Measurements from ENCODE around the gene KIRREL3.

DNA sequence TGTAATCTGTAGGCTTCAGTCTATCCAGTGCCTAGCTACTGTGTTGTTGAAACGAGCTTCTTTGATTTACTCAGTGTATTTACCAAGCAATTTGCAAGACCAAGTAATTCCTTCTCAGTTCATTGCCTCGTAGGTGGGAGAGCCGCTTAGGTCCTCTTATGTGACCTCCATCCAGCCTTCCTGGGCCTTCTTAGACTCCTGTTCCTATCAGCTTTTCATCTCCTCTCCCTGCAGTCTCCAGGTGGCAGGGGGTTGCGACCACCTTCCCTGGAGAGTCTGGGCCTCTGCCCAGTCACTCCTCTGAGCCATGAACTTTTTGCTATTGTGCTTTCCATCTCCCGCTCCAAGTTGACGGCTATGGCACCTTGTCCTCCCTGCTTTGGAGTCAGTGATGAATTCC is 251.8 kb downstream of the KIRREL3 start:
- TF ChIP-seq, protein P1, sequence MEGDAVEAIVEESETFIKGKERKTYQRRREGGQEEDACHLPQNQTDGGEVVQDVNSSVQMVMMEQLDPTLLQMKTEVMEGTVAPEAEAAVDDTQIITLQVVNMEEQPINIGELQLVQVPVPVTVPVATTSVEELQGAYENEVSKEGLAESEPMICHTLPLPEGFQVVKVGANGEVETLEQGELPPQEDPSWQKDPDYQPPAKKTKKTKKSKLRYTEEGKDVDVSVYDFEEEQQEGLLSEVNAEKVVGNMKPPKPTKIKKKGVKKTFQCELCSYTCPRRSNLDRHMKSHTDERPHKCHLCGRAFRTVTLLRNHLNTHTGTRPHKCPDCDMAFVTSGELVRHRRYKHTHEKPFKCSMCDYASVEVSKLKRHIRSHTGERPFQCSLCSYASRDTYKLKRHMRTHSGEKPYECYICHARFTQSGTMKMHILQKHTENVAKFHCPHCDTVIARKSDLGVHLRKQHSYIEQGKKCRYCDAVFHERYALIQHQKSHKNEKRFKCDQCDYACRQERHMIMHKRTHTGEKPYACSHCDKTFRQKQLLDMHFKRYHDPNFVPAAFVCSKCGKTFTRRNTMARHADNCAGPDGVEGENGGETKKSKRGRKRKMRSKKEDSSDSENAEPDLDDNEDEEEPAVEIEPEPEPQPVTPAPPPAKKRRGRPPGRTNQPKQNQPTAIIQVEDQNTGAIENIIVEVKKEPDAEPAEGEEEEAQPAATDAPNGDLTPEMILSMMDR (IDR thresholded peaks at IDR 0.05) = no peak
- TF ChIP-seq POLR2A (IDR thresholded peaks at IDR 0.05) = no peak
